GM15510 (cell line): Measurements from ENCODE around the gene PXMP2.

Experiments used
- POLR2A ChIP-seq: IDR thresholded peaks from 3 replicates; pipeline ENCODE4 v1.6.1; 2011; ENCODE audit warnings: borderline replicate concordance; ENCODE audit not compliant: insufficient read length; ENCODE audit errors: extremely low read depth

The PXMP2 gene

DNA sequence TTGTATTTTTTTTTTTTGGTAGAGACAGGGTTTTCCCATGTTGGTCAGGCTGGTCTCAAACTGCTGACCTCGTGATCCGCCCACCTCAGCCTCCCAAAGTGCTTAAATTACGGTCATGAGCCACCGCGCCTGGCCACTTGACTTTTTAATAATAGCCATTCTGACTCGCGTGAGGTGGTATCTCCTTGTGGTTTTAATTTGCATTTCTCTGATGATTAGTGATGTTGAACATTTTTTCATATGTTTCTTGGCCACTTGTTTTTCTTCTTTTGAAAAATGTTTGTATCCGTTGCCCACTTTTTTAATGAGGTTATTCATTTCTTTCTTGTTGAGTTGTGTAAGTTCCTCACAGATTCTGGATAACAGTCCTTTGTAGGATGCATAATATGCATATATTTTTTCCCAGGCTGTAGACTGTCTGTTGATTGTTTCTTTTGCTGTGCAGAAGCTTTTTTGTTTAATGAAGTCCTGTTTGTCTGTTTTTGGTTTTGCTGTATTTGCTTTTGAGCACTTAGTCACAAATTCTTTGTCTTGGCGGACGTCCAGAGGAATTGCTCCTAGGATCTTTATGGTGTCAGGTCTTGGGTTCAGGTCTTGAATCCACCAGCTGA is 12.9 kb downstream of the PXMP2 start:
- TF ChIP-seq POLR2A = no peak

DNA sequence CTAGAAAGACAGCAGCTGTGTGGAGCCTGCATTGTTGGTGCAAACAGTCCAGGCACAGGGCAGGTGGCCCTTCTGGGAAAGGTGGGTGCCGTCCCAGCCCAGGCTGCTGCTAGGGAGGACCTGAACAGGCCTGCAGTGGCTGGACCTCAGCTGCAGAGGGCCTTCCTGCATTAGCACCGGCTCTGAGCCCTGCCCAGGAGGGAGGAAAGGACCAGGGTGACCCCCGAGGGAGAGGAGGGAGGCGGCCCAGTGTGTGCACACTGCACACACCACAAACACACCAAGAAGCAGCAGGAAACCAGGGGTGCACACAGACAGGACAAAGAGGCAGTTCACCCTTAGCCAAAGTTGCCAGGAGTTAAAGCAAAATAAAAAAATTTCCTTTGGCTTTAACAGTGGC is 15.3 kb downstream of the PXMP2 start:
- TF ChIP-seq POLR2A = no peak

DNA sequence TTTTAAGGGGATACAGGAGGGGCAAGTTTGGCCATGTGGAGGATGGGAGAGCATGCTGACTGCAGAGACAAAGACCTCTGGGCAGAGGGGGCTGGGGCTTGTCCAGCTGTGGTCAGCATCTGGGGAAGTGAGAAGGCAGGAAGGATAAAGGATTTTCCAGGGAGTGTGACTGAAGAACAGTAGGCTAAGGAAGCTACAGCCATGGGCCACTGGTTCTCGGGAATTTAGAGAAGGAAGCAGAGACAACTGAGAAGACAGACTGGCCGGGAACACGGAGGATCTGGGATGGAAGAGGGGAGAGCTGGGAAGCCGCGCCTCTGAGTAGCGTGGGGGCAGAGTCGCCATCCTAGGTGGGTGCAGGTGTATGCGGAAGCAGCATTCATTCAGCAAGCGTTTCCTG is 16.3 kb downstream of the PXMP2 start:
- no peak for TF ChIP-seq POLR2A

DNA sequence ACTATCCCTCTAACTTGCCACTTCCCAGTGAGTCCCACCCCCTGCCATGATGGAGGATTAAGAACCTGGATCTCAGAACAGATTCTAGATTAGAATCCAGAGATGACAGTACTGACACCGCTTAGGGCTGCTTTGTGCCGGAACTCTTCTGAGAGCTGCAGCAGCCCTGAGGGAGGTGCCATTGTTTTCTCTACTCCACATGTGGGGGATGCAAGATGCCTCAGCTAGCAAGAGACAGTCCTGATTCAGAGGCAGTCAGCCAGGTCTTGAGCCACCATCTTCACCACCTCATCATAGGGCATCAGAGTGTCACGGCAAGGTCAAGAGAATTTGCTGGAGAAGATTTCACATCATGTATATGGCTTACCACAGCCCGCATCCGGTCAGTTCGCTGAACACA is 19.9 kb downstream of the PXMP2 start:
- no peak for TF ChIP-seq POLR2A

DNA sequence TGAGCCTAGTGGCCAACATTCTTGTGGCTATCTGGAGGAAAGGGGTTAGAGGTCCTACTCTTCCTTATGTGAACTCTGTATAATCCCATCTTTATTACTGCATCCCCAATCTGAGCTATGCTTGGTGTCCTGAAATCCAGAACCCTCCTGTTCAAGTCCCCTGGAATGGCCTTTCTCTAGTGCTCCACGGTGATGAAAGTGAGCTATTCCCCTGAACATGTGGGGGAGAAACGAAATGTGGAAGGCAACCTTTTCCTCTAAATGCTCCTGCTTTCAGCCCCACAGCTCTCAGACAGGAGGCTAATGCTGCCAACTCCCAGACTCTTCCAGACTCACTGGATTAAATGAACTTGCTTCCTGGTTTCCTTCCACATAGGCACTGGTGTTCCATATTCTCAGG is 20.8 kb downstream of the PXMP2 start:
- TF ChIP-seq POLR2A = no peak

DNA sequence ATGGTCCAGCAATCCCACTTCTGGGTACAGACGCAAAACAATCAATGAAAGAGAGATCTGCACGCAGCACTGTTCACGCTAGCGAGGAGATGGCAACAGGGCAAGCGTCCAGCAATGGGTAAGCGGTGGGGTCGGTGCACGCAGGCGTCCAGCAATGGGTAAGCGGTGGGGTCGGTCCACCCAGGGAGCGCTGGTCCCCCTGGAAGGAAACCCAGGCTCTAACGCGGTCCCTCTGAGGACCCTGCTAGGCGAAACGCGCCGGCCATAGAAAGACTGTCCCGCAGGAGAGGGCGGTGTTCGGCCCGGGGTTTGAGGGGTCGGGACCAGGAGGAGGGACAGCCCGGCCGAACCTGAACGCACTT is 22.6 kb downstream of the PXMP2 start:
- no peak for TF ChIP-seq POLR2A

DNA sequence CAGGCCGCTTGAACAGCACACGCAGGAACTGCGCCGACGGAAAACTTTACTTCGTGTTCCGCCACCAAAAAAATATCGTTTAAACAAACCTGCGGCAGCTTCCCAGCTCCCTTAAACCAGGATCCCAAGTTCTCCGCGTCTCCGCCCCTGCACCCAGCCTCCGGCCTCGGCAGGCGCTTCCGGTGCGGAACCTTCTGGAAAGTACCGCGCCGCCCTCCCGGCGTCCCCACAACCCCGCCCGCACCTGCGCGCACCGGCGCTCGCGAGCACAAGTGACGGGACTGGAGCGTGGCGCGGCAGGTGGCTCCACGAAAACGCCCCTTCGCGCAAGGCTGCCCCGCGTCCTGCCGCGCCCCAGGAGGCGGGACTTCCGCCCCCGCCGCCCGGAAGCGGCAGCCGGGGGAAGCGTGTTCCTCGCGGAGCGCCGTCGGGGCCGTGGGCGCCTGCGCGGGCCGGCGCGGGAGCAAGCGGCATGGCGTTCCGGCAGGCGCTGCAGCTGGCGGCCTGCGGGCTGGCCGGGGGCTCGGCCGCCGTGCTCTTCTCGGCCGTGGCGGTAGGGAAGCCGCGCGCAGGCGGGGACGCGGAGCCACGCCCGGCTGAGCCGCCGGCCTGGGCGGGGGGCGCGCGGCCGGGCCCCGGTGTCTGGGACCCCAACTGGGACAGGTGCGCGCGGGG is 23.2 kb downstream of the PXMP2 start, which contains the start of gene PGAM5:
Gene PGAM5 (plus strand): TSS at position 438 of the 675 bp plus-strand sequence. CDS start 35 bp downstream, at position 473.
- TF ChIP-seq POLR2A = peak; percentile 91

DNA sequence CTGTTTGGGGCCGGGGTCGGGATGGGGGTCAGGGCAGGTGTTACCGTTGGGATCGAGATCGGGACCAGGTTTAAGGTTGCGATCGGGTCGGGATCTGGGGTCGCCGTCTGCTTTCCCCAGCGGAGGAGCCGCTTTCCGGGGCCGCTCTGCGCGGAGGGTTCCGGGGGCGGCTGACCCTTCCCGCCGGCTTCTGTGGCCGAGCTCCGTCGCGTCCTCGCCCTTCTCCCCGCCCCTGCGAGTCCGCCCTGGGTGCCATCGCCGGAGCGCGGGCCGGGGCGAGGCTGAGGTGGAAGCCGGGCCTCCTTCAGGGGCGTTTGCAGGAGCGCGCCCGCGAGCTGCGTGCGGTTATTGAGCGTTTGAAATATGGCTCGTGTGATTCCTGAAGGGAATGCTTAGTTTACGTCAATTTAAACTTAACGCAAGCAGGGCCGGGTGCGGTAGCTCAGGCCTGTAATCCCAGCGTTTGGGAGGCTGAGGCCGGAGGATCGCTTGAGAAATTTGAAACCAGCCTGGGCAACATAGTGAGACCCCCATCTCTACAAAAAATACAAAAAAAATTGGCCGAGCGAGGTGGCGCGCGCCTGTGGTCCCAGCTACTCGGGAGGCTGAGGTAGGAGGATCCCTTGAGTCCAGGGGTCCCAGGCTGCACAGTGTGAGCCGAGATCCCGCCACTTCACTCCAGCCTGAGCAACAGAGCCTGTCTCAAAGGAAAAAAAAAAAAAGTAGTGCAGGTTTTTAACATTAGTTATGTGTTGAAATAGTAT is 23.9 kb downstream of the PXMP2 start:
- TF ChIP-seq POLR2A = no peak

DNA sequence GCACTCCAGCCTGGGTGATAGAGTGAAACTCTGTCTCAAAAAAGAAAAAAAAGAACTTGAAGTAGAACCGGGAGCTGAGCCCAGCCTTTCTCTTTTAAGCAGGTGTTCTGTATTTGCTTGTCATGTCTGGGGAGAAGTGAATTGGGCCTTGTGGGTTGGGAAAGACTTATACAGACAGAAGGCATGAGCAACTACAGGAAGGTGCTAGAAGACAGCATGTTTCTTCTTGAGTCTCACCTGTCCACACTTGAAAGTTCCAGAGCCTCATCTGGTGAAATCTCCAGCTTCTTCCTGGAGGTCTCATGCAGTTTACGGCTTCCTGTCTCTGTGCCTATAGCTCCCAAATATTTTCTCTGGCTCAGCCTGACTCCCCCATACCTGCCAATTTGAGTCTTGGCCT is 25.7 kb downstream of the PXMP2 start:
- TF ChIP-seq POLR2A = no peak

DNA sequence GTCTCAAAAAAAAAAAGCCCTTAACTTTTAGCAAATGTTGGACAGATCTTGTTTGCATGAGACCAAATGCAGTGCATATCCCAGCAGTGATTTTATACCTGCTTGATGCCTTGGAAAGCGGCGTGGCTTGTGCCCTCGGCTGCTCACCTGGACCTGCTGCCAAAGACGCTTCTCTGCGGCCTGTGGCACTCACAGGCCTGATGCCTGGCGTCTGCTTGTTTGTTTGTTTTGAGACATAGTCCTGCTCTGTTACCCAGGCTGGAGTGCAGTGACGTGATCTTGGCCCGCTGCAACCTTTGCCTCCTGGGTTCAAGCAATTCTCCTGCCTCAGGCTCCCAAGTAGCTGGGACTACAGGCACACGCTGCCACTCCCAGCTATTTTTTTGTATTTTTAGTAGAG is 28.5 kb downstream of the PXMP2 start:
- TF ChIP-seq POLR2A = no peak

DNA sequence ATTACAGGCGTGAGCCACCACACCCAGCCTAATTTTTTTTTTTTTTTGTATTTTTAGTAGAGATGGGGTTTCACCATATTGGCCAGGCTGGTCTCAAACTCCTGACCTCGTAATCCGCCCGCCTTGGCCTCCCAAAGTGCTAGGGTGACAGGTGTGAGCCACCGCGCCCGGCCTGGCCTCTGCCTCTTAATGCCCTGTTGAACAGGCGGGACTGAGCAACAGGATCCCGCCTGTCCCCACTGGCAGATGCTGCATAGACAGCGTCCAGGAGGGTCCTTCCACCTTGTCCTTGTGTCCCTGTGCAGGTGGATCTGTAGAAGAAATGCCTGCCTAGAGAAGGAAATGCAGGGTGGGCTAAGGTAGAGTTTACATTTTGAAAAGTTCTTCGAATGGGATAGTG is 29.0 kb downstream of the PXMP2 start:
- TF ChIP-seq POLR2A = no peak

DNA sequence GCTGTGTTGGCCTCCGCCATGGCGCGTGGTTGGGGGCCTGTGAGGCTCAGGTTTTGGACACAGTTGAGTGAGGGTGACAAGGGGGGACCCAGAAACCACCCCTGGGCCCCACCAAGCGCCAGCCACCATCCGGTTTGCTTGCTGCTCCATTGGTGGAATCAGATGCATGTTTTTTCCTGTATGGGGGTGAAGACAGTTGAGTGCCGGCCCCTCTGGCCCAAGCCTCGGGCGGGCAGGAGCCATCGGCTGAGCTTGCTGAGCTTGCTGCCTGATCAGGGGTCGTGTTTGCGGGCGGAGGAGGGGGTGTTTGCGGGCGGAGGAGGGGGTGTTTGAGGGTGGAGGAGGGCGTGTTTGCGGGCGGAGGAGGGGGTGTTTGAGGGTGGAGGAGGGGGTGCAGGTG is 29.6 kb downstream of the PXMP2 start:
- TF ChIP-seq POLR2A = no peak

DNA sequence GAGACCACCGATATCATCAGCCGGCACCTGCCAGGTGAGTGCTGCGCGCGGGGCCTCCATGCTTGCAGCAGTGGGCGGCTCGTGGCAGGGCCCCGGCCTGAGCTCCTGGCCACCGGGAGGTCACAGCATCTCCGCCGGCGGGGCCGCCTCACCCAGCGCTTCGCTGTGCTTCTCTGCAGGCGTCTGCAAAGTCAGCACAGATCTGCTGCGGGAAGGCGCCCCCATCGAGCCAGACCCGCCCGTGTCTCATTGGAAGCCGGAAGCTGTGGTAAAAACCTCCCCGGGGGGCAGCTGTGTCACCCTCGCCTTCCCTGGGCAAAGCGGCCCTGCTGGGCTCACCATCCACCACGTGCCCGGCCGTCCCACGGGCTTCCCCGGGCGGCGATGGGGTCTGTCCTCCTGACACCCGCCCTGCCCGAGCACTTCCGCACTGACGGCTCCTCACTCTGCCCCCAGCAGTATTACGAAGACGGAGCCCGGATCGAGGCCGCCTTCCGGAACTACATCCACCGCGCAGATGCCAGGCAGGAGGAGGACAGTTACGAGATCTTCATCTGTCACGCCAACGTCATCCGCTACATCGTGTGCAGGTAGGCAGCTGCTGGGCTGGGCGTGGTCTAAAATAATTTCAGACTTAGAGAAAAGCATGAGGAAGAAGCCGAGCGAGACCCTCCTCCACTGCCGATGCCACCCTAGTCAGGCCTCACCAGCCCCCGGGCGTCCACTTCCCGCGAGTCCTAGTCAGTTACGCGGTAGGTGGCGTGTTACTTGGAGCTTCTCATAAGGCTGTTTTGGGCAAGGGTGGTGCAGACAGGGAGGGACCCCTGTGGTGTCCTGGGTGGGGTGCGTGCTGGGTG is 30.4 kb downstream of the PXMP2 start:
- TF ChIP-seq POLR2A = no peak

DNA sequence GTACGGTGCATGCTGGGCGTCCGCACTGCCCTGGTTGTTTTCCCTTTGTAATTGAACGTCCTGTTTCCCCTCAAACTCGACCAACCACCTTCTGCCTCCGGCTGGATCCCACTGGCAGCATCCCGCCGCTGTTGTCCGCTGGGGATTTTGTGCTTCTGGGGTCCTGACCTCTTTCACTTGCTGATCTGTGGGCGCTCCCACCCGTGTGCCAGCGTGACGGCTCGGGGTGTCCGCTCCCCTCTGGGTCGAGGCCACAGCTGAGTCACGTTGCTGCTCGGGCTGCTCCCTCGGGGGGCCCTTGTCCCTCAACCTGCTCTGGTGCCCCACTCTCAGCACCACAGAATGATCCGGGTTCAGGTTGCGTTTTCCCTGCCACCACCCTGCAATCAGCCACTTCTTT is 31.3 kb downstream of the PXMP2 start:
- TF ChIP-seq POLR2A = no peak
